HG02973 (cell line): ENCODE measurements around the gene HEATR9.

ENCODE experiments used
- ATAC-seq: cut with Tn5 transposase; IDR thresholded peaks from one replicate; pipeline ENCODE4 v1.9.1; 2021; ENCODE audit warnings: moderate library complexity; ENCODE audit not compliant: unreplicated experiment

HEATR9 gene

DNA sequence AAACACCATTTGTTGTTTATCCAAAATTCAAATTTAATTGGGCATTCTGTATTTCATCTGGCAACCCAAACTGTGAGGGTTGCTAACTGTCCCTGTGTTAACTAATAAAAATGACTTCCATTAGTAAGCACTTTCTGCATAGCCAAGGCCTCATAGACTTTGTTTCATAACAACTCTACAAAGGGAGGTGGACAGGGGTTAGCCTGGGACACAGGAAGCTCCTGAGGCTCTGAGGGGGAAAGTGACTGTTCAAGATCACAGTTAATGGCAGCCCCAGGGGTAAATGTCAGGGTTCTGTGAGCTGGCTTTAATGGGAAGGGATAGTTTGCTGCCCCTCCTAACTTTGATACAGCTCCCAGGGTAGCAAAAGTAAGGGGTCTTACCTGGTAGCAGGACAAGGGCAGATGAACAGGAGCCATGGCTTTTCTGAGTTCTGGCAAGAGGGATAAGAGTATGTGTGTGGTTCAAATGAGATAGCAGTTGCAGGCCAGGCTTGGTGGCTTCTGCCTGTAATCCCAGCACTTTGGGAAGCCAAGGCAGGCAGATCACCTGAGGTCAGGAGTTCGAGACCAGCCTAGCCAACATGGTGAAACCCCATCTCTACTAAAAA lies 2.2 kb downstream of the HEATR9 start:
- ATAC-seq, result no peak

DNA sequence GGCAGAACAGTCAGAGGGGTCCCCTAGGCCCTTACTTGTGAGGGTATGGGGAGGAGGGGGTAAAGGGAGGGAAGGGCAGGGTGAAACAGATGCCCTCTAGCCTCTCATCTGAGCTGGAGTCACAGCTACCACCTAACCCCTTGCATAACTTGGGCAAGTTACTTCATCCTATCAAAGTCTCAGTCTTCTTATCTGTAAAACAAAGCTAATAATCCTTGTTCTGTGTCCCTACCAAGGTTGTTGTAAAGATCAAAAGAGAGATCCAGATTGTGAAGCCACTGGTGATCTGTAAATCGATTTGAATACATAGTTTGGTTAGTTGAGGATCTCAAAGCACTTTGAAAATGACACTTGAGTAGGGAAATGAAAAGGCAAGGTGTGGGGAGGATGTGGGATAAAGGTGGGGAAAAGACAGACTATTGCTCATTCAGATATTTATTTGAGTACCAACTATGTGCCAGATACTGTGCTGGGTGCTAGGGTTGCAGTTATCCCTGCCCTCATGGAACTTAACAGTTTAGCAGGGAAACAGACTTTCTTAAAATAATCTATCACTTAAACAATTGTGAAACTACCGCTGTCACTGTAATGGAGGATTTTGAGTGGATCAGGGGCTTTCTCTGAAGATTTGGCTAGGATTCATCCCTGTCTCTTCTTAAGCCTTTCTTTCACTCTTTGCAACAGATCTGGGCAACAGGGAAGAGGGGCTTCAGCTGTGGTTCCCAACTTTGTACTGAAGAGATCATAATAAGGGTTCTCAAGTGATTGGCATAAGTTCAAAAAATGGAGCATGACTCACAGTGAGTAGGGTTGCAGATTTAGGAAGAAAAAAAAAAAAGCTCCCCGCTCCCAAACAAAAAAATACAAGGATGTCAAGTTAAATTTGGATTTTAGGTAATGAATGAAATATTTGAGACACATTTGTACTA lies 3.0 kb downstream of the HEATR9 start:
- no peak for ATAC-seq

DNA sequence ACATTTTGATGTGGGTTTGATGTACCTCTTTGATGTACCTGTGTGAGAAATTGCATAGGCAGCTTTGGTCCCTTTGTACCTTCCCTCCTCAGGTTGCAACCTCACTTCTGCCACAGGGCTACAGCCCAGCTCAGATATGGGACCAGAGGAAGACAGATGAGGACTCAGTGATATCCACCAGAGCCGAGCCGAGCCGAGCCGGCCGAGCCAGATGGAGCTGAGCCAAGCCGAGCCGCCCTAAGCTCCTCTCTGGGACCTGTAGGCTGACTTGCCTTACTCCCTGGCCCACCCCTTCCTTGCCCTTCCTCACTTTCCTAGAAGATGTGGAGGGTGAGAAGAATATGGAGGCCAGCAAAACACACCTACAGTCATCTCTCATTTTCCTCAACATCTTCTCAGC lies 3.8 kb downstream of the HEATR9 start:
- ATAC-seq, result no peak

DNA sequence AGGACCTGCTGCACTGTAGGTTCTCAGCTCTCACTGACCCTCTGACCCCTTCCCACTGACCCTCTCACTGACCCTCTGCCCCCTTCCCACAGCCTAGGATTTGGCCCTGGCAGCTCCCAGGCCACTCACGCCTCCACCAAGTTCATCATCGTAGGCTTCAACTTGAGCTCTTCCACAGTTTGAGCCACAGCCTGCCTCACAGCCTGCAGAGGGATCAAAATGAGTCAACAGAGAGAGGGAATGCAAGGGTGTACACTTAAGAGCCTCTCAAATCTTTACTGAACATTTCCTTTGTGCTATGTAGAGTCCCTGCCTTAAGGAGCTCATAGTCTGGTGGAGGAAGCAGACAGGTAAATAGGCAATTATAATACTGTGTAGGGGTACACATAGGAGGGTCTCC lies 12.1 kb downstream of the HEATR9 start:
- no peak for ATAC-seq

DNA sequence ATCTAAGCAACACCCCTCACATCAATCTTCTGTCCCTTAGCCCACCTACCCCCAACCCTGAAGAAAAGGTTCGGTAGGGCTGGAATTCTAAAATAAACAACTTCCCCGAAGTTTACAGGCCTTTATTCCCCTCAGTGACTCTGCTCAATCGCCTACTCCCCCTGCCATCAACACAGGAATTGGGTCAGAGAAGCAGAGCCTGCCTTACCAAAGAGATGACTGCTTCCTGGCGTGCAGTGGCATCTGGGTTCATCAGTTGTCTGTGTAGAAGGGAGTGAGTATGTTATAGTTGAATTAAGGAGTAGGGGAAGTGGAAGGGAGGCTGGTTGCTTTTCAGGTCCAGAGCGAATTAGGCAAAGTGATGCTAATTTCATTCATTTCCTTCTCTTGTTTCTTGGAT lies 12.7 kb downstream of the HEATR9 start:
- no peak for ATAC-seq

DNA sequence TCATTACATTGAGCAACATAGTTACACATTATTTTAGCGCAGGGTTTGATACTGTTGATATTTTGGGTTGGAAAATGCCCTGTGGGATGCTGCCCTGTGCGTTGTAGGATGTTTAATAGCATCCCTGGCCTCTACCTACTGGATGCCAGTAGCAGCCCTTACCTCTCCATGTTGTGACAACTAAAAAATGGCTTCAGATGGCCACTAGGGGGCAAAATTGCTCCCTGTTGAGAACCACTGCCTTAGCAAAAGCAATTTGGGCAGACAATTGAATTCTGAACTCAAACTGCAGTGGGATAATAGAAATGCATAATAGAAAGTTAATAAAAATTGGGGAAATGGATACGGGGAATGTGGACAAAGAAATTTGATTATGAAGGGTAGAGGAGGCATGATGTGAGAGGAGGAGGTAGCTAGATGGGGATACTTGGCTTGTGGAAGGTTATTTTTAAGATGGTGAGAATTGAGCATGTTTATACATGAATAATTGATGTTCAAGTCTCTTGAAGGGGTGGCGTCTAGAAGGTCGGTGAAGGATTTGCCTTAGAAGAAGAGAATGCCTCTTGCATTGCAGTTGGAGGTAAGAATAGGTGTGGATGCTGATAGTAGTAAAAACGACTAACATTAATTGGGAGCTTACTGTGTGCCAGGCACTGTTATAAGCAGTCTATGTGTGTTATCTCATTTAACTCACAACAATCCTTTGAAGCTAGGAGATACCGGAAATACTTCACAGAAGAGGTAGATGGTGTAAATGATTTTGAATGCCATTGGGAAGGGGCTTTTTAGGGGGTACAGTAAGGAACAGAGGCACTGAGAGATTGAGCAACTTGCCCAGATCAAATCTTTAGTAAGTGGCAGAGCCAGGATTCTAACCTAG lies 19.0 kb downstream of the HEATR9 start:
- ATAC-seq, result no peak

DNA sequence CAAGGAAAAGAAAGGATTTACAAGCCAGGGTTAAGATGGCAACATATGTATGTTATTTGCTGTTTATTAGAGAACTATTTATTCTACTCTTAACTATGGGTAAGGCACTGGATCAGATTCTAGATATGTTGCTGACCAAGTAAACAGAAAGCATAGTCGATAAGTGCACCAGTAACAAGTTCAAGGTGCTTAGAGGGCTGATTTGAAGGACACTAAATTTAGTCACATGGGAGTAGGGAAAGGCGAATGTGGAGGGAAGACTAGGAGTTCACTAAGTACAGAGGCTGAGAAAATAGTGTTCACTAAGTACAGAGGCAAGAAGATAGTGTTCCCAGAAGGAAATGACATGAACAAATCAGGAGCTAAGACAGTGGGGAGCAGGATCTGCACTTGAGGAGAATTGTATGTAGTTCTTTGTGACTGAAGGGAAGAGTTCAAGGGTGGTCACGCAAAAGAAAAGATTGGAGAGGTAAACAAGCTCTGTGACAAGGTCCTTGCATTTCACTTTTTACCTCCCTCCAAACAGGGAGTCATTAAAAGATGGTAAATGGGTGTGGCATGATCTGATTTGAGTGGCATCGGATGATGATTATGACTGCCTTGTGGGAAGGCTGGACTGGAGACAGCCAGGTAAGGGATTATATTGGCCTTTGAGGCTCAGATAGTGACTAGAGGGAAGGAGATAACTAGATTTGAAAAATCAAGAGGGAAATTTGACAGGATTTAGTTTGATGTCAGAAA lies 20.9 kb downstream of the HEATR9 start:
- ATAC-seq, result no peak

DNA sequence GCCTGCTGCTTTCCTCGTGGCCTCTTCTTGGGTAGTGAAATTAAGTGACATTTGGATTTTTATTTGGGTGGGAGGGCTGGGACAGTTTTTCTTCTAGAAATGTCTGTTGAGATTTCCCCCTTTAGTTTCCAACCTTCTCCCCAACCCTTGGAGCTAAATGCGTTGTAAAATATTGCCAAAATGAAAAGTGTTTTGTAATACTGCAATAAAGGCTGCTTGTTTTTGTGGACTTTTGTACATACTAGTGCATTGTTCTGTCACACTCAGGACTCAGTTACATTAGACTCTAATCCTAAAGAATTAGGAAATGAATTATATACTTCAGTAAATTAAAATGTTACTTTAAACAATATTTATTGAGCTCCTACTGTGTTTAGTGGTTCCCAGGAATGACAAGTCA lies 21.7 kb downstream of the HEATR9 start:
- no peak for ATAC-seq

DNA sequence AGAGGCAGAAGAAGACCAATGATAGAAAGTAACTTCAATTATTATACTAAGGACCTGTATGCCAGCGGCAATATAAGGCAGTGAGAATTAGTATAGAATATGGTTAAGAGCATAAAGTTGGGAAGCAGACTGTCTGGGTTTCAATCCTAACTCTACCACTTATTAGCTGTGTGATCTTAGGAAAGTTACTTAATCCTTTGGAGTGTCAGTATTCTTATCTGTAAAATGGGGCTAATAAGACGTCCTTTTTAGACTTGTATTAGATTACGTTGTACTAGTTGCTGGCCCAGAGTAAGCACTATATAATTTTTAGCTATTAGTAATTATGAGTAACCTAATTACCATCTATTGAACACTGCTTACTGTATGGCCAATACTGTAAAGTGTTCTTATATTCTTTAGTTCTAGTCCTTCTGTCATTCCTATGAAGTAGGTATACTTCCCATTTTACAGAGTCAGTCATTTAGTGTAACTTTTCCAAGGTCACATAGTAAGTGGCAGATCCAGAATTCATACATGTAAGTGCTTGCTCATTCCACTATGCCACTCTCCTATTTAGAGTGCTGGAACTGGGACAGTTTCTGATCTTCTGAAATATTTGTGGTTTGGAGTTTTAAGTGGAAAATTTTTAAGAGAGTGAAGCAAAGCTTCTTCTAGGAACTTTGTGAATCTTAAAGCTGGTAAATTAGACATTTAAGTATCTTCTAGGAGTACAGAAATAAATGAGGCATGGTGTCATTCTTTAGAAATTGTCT lies 22.5 kb downstream of the HEATR9 start:
- no peak for ATAC-seq

DNA sequence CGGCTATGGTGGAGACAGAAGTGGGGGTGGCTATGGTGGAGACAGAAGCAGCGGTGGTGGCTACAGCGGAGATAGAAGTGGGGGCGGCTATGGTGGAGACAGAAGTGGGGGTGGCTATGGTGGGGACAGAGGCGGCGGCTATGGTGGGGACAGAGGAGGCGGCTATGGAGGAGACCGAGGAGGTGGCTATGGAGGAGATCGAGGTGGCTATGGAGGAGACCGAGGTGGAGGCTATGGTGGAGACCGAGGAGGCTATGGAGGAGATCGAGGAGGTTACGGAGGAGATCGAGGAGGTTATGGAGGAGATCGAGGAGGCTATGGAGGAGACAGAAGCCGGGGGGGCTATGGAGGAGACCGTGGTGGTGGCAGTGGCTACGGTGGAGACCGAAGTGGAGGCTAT lies 24.1 kb downstream of the HEATR9 start:
- ATAC-seq, result no peak

DNA sequence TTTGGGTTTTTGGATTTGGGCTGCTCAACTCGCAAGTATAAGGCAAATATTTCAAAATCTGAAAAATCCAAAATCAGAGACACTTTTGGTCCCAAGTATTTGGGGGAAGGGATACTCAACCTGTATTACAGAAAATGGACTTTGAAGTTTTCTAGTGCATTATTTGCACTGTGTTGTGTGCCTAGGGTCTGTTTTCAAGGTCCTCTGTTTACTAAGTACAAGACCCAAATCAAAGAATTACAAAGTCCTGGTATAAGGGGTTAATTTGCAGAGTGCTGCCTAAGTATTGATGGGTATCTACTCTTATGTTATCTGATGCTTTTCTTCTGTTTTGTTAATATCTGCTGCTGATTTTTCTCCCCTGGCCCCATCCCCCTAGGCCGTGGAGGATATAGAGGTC lies 25.0 kb downstream of the HEATR9 start:
- no peak for ATAC-seq

DNA sequence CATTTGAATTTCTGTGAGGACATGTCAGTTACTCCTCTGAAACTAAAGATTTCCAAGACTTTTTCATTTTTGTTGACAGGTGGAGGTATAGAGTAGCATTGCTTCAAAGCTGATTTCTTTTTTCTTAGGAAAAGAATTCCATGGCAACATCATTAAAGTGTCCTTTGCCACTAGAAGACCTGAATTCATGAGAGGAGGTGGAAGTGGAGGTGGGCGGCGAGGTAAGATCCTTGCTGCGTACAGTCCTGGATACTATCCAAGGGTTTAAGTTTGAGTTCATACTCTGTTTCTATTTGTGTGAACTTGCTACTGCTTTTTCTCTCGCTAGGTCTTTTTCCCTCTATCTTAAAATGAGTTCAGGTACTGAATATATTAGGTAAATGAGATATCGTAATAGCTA lies 26.5 kb downstream of the HEATR9 start:
- ATAC-seq, result no peak

DNA sequence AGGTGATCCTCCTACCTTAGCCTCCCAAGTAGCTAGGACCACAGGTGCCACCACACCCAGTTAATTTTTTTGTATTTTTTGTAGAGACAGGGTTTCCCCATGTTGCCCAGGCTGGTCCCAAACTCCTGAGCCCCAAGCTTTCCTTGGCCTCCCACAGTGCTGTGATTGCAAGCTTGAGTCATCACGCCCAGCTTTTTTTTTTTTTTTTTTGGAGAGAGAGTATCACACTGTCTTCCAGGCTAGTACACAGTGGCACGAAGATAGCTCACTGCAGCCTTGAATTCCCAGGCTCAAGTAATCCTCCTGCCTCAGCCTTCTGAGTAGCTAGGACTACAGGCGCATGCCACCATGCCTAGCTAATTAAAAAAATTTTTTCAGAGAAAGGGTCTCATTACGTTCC lies 27.2 kb downstream of the HEATR9 start:
- ATAC-seq, result no peak

DNA sequence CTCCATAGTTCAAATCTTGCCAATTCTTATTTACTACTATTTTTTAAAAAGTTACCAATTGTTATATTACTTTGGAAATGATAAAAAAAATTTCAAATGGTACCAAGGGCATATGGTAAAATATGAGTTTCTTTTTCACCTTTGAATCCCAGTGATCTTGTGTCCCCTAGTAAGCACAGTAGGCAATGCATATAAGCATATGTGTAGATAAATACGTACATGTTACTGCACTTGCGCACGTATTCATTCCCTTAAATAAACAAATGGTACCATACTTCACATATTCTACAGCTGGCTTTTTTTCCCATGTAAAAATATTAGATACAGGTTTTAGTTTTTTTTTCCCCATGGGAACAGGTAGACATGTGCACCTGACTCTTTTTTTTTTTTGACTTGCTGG lies 27.6 kb downstream of the HEATR9 start:
- no peak for ATAC-seq

DNA sequence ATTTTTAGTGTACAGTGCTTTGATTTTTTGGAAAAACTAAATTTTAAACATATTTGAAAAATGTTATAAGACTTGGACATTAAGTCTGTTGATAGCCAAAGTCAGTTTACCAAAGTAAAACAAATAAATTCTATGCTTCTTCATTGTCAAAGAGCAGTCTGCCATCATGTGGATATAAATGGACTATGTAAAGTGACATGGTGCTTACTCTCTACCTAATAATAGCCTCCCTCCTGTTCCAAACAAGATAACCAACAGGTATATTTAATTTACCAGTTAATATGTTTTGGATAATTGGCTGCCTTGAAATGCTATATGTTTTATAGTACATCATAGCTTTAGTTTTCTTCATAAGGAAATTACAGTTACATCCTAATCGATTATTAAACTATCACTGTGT lies 43.5 kb downstream of the HEATR9 start:
- ATAC-seq, result no peak

DNA sequence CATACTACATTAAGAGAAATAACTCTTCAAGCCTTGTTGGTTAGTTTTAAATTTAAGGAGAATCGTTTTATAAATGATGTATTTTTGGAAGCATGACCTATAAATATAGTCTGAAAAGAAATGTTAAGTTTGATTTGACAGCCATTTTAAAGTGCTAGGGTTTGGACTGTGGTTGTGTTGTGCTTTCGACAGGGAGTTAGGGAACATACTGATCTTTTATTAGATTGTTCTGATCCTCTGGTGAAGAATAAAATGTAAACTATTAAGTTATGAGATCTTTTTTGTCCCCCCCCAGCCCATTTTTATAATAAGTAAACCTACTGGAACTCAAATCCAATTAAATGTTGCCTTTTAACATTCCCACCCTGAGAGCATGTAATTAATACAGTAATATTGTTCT lies 47.4 kb downstream of the HEATR9 start:
- ATAC-seq, result no peak

DNA sequence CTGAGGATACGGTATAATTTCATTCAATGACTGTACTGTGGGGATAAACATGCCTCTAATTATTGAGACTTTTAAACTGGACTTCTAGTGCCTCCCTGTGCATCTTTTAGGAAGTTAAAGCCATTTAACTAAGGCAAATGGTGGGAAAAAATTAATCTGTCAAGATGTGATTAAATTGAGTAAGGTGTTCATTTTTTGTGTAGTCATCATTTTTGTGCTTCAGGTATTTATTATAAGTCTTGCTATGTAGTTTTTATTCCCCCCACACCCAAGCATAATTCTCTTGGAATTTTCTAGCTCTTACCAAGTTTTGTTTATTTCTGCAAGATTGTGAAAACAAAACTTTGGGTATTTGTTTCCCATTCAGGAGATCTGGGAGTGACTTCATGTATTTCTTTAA lies 49.2 kb downstream of the HEATR9 start:
- no peak for ATAC-seq

DNA sequence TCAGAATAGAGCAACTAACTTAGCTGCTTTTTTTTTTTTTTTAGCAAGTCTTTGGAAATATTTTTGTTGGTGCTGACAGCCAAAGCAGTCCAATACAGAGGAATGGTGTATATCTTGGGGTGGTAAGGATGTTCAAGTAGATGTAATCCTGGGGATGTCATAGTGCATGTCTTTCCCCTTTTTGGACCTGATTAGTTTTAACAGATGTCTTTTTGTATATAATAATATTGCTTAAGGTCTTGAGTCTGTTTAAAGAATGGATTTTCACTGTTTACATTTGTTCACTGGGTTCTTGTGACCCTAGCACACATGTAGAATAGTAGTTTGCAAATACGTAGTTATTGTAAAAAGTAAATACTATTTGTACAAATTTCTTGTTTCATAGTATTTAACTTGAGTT lies 51.5 kb downstream of the HEATR9 start:
- ATAC-seq, result no peak

DNA sequence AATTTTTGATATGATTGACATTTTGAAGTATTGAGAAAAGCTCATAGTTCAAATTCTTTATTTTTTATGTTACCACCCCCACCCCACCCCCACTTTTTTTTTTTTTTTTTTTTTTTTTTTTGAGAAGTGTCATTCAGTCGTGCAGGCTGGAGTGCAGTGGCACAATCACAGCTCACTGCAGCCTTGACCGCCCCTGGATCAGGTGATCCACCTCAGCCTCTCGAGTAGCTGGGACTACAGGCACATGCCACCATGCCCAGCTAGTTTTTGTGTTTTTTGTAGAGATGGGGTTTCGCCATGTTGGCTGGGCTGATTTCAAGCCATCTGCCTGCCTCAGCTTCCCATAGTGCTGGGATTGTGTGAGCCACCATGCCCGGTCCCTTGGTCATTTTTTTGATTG lies 52.0 kb downstream of the HEATR9 start:
- no peak for ATAC-seq

DNA sequence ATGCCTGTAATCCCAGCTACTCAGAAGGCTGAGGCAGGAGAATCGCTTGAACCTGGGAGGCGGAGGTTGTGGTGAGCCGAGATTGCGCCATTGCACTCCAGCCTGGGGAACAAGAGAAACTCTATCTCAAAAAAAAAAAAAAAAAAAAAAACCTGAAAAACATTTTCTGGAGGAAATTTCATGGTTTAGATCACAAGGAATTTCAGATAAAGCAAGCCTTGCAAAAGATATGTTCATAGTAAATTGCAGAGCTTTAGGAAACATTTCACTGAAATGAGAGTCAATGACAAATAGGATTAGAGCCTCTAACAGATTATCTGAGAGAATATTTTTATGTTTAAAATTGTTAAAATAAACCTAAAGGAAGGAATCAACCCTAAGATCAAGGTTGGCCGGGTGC lies 56.2 kb downstream of the HEATR9 start:
- no peak for ATAC-seq
